ENCODE data around the gene LDLRAP1.

Gene LDLRAP1

DNA sequence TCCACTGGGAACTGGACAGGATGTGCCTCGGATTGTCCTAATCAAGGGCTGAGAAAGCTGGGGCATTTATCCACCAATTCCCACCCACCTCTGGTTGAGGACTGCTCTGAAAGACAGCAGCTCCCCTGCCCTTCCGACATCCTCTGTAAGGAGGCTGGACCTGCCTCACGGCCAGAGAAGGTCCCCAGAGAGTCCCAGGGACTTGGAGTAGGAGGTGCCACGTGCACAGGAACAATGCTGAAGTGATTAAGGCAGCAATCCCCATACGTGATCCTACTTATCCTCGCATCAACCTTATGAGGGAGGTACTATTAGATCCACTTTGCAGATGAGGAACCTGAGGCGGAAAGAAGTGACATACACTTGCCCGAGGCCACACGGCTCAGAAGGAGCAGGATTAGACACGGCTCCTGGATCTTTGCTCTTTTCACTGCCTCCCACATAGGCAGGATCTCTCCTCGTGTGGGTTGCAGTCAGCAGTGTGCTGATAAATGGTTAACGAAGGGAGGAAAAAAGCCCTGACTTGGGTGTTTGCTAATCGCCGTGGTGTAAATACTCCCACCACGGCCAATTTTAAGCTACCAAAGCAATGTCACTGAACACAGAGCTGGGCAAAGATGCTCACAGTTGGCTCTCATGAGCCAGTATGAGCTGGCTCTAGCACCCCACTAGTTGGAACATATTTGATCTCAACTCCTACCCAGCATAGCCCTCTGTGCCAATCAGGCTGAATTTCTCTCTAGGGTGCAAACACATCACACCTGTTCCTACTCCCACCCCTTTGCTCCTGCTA, 18.6 kb upstream of the LDLRAP1 start:
- no peak for DNase-seq (ENCODE audit: low read depth)

DNA sequence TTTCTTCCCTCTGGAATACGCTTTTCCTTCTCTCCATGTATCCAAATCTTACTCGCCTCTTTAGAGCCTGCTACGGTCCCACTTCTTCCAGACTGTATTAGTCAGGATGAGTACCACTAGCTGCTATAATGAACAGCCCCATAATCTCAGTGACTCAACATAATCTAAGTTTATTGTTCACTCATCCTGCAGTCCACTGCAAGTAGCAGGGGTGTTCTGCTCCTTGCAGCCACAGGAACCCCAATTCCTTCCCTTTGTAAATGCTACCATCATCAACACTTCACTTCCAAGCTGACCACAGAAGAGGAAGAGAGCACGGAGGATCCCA, 18.1 kb upstream of the LDLRAP1 start:
- DNase-seq (ENCODE audit: low read depth), result no peak

DNA sequence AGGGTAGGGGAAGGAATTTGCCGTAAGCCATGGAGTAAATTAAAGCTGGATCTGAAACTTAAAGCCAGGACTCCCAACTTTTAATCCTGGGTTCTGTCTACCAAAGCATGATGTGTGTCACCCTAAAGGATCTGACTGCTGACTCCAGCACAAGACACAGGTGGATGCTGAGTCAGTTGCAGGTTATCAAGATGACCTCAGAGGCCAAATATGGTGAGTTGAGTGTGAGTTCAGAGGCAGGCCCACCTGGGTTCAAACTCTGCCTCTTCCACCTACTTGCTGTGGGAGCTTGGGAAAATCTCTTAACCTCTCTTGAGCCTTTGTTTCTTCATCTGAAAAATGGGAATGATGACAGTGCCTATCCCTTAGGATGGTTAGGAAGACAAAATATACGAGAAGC, 16.7 kb upstream of the LDLRAP1 start:
- no peak for DNase-seq (ENCODE audit: low read depth)

DNA sequence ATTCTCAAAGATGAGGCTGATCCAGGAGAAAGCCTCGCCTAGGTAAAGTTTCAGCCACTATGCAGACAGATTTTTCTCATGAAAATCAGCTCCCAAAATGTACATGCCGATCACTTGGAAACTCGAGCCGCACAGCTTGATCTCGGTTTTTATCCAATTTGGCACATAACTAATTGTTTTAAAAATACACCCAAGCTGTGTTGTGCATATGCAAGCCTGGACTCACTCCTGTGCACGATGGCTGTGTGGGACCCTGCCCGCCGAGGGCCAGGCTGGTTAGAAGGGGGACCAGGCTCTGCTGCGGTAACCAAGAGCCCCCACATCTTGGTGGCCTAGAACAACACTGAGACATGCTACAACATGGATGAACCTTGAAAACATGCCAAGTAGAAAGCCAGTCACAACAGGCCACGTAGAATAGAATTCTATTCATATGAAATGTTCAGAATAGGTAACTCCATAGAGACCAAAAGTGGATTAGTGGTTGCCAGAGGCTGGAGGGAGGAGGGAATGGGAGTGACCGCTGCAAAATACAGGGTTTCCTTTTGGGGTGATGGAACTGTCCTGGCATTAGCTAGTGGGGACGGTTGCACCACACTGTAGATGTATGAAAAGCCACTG, 16.1 kb upstream of the LDLRAP1 start:
- DNase-seq (ENCODE audit: low read depth), result no peak

DNA sequence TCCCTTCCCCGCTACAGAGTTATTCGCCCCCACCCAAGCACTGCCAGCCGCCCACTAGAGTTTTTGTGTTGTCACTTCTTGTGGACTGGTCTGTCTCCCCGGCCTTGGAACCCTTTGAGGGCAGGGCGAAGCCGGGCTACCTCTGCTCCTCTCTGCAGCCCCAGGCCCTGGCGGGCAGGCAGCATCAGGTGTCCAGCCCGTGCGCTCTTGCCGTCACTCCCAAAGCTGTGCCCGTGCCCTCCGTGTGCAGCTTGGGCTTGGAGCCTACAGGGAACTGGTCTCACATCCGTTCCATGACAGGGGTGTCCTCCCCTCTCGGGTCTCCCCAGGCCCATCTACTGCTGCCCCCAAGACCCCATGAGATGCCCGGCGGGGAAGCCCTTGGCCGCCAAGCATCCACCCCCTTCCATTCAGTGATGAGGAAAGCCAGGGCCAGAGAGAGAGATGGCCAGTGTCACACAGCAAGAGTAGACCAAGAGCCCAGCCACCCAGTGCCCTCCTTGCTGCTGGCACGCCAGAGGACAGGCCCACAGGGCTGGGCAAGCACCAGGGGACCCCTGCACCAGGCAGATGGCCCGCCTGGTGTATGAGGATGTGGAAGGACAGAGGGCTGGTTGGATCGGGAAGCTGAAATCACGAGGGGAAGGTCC, 15.3 kb upstream of the LDLRAP1 start:
- DNase-seq (ENCODE audit: low read depth), result no peak

DNA sequence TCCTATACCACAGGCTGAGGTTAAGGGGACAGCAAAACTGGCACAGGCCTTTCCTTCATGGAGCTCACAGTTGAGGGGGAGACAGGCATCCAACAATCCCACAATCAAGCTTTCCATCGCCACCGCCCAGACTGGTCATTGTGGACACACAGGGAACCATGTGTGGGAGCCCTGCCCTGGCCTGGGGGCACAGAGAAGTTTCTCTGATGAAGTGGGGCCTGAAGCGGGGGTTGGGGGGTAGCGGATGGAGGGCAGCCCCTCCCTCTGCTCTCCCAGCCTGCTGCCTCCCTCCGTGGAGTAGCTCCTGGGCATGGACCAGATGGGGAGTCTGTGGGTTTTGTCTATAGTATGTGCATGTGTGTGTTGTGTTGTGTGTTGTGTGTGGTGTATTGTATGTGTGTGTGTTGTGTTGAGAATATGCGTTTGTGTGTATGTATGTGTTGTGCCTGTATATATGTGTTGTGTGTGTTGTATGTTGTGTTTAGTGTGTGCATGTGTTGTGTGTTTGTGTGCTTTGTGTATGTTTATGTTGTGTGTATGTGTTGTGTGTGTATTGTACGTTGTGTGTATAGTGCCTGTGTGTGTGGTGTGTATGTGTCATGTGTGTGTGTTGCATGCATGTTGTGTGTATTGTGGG, 14.4 kb upstream of the LDLRAP1 start:
- no peak for DNase-seq (ENCODE audit: low read depth)

DNA sequence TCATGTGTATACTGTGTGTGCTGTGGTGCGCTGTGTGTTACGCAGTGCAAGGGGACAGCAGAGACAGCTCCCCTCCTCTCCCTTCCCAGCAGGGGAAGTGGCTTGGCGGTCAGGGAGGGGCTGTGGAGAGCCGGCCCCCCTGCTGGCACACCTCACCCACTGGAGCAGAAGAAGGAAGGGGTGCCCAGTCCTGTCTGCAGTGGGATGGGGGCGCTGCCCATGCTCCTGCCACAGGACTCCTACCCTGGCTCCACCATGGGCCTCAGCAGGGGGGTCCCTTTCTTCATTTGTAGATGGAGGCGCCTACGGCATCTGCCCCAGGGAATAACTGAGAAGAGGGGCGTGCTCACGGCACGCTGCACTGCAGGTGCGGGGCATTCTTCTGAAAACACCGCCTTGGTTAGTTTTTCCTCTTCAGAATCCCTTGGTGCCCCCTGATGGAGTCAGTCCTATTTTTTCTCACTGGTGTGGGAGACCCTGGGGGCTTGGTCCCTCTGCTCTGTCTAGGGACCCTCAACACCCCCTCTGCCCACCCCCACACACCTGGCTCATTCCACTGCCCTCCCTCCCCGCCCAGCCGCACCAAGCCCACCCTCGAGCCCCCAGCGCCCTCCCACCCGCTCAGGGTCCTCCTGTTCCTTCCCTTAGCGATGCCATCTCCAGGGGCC, 13.8 kb upstream of the LDLRAP1 start:
- DNase-seq (ENCODE audit: low read depth), result no peak

DNA sequence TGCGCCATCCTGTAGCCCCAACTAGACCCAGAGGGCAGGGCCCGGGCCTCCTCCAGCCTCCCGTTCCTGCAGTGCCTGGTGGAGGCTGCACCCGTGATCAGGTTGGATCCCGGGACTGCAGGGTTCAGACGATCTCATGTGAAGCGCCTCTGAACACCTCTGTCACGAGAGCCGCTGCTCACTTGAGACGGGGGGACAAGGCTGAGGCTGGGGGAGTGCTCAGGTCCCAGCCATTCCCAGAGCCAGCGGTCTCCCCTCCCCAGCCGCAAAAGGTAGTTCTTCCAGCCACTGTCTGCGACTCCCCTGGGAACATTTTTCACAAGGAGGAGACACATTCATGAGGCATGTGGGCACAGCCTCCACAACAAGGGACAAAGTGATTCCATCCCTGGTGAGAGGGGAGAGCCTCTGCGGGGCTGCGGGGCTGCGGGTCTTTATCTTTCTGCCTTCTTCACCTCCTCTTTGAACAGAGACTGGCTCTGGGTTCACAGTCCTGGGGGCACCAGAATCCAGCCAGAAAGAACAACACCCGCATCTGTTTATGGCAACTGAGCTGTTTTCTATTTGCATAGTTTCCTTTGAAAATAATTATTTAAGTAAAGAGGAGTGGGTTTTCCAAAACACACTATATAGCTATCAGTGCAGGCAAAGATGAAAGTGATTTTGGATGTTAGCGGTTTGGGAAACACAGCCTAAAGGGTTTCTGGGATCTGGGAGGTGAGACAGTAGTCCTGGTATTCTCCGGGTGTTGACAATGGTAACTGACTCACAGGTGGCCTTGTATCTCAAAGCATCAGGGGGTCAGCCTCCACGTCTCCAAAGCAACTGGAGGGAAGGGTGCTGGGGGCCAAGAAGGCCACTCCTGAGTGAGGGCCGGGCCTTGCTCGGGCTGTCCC, 13.0 kb upstream of the LDLRAP1 start:
- no peak for DNase-seq (ENCODE audit: low read depth)

DNA sequence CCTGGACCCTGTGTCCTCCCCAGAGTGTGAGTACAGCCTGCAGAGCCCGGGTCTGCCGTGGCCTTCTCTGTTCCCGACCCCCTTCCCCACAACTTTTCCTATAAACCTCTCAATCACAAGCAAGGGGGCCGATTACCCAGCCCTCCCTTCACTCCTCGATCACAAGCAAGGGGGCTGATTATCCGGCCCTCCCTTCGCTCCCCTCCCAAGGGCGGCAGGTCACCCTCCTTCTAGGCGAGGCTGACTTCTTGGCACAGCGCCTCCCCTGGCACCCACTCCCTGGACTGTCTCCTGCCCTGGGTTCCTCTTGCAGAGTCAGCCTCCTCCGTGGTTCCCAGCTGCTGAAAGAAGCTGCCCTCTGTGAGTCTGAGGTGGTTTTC, 12.3 kb upstream of the LDLRAP1 start:
- DNase-seq (ENCODE audit: low read depth), result no peak

DNA sequence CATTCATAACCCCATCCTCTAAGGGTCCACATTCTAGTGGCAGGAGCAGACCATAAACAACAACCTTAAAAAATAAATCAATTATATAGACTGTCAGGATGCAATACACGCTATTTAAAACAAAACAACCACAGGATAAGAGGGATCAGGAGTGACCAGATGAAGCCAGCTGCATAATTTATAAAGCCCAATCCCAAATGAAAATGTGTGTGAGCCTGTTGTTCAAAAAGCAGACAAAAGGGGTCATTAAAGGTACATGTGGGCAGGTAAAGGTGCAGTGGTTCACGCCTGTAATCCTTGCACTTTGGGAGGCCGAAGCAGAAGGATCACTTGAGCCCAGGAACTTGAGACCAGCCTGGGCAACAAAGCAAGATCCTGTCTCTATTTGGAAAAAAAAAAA, 10.4 kb upstream of the LDLRAP1 start:
- no peak for DNase-seq (ENCODE audit: low read depth)

DNA sequence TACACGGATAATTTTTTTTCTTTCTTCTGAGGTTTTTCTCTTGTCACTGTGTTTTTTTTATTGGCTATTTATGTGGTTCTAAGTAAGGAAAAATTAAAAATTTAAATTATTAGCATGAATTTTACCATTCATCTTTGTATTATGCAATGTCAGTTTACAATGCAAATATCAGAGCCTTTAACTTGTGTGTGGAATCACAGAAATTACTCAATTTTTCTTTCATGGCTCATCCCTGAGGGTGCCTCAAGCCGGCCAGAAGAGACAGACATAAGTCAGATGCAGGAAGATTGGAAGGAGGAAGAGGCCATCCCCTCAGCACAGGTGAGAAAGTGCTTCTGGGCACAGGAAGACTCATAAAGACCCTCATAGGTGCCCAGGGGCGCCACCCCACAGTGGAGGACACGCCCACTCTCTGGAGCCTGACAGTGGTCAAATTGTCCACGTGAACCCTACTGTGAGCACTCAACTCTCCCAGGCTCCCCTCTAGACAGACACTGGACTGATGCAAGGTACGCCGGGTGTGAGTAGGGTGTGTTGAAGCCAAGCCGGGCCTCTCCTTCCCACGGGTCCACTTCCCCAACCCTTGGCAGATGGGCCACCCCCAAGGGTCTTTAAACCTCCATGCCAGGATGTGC, 9.5 kb upstream of the LDLRAP1 start:
- DNase-seq (ENCODE audit: low read depth), result no peak

DNA sequence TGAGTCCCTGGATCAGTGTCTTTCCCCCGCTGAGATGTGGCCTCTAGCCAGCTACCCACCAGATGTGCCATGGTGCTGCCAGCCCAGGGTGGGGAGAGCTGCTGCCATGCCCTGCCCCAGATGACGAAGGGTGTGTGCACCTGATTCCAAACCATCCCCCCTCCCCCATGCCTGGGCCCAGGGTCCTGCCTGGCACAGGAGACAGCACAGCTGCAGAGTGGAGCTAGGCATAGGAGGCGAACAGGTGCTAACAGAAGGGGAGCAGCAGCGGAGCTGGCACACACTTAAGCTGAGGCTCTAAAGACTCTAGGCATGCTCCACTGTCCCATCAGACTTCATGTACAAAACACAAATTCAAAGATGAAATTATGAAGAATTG, 9.0 kb upstream of the LDLRAP1 start:
- no peak for DNase-seq (ENCODE audit: low read depth)

DNA sequence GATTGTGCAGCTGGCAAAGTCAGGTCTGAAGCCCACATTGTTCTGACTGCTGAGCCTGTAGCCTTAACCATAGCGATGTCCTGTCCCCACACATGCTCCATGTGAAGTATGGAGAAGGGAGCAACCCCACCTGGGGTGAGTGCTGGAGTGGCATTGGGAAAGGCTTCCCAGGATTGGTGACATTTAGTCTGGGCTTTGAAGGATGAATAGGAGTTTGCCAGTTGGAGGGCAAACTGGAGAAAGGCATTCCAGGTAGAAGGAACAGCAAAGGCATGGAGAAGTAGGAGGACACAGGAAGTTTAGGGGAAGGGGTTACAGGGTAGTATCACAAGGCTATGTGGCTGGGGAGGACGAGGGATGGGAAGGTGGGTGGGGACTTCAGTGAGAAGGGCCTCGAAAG, 7.3 kb upstream of the LDLRAP1 start:
- DNase-seq (ENCODE audit: low read depth), result no peak

DNA sequence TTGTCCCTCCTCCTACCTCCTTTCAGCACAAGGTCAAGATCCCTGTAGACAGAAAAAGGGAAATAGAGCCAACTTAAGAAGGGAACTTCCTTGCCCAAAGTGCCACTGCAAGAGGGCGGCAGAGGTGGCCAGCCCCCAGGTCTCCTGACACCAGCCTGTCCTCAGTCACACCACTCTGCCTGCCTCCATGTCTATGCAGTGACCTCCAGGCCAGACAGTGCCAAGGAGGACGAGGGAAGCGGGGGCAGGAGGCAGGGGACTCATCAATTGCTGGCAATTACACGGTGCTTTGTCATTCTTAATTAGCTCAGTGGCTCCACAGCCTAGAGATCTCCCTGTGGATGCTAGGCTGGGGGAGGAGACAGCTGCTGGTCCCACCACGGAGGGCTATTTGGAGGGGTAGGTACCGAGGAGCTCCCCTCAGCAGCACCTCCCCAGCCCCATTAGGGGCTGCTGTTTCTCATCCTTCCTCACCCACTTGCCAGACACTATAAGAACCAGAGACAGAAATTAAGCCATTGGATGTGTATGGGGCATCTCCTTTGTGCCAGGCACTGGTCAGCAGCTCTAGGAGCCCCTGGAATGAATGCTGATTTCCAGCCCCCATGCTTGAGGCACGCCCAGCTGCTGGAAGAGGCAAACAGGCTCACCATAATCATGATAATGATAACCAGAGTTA, 6.1 kb upstream of the LDLRAP1 start:
- DNase-seq (ENCODE audit: low read depth), result no peak

DNA sequence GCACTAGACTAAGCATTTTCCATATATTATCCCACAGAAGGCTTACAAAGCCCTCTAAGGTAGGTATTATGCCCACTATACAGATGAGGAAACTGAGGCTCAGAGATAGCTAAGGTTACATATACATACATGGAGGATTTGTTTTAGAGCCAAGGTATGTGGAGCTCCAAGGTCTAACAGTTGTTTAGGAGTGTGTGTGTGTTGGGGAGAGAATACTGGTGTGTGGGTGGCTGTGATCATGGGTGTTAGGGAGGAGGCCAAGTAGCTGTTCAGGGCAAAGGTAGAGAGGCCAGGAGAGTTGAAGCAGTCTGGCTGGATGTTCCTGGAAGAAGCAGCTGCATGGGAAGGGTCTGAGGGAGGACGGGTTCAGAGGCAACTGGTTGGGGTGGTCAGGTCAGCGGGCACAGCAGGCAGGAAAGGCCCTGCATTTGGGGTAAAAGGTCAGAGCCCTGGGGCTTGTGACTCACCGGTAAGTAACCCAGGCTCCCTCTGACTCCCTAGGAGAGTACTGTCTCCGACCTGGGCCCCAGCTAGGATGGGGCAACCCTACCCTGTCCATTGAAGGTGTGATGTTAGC, 5.1 kb upstream of the LDLRAP1 start:
- DNase-seq (ENCODE audit: low read depth), result no peak

DNA sequence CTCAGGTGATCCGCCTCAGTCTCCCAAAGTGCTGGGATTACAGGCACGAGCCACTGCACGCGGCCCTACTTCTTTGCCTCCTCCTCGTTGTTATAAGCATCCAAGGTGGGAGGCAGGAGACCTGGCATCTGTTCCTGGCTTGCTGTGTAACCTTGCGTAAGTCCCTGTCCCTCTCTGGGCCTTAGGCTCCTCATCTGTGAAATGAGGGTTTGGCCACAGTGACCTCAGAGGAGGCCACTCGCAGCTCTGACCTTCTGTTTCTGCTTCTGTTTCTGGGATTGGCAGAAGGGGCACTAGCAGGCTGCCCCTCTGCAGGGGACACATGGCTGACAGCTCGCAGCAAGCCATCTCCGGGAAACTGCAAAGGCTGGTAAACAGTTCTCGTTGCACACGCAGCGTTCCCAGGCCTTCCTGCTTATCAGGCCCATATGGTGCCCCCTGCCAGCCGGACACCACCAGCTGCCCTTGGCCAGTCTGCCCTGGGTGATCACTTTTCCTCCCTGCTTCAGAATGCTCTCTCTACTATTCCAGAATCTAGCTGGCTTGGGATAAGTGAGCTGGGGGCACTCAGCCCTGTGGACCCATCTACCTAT, 2.6 kb upstream of the LDLRAP1 start:
- DNase-seq (ENCODE audit: low read depth), result no peak

DNA sequence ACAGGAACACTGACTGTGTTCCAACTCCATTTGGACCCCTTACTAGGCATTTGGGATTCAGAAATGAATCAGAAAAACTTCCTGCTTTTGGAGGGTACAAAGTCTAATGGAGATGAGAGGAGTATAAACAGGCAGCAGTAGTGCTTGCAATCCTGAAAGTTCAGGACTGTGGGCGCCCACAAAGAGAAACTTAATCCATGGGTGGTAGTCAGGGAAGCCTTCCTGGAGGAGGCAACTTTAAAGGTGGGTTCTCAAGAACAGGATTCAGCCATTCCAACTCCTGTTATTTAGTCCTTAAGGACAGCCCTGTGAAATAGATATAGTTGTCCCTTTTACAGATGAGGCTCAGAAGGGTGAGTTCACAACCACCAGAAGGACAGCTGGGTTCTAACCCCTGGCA, 2.0 kb upstream of the LDLRAP1 start:
- no peak for DNase-seq (ENCODE audit: low read depth)

DNA sequence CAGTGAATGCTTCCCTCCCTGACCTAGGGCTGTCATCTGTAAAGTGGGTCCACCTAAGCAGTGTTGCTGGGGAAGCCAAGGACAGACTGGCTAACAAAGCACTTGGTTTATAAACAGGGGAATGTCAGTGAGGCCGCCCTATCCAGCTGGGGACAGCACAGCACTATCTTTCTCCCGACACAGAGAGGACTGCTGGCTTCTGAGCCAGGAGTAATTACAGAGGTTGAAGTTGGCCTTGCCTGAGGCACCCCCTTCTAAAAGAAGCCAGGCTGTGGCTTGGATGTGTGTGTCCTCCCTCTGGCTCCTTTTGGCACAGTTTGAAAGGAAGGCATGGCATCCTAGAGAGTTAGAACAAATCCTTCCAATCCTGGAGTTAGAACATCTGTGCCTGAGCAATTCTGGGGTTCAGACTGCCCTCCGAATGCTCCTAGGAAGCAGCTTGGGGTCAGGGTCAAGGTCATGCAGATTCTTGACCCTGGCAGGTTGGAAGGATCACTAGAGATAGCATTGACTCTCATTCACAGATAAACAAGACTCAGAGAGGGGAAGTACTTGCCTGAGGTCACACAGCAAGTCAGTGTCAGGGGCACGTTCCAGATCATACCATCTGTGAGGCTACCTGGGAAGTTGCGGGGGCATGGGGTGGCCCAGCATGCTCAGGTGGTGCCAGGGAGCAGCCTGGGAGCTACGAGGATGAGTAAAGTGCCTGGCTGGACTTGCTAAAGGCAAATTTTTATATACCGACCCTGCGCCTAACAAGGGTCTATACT, 1.3 kb upstream of the LDLRAP1 start:
- DNase-seq (ENCODE audit: low read depth), result no peak

DNA sequence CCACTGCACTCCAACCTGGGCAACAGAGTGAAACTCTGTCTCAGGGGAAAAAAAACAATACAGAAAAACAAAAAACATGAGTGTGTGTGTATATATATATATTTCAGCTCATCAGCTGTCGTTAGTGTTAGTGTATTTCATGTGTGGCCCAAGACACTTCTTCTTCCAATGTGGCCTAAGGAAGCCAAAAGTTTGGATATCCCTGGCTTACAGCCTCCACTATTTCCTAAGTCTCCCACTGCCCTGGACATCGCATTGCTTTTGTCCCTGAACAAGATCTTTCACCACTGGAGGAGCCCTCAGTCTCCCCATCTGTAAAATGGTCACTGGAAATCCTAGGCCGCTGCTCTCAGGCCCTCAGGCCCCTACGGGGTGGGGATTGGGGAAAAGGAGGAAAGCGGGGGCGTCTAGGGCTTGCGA, 391 bp upstream of the LDLRAP1 start:
- no peak for DNase-seq (ENCODE audit: low read depth)
